Neural cell (in vitro differentiated cells): ENCODE results near the gene LILRB3. TPM values are rescaled to one million over a fixed set of nuclear protein-coding genes. Genes with fewer than 3 reads are reported as not detected.

ENCODE experiments used
- H2AFZ ChIP-seq: fragments of 200-600, 300-800 bp; sonication (generic), shearing (Covaris generic); 2 replicates; pipeline ENCODE4 v1.6.0; 2014; ENCODE audit warnings: low read depth, mild to moderate bottlenecking, antibody characterized with exemption, low read length, moderate library complexity
- H3F3A ChIP-seq: fragments of 200-600 bp; shearing (Covaris generic); 2 replicates; pipeline ENCODE4 v1.6.1; 2016; ENCODE audit warnings: mild to moderate bottlenecking, moderate library complexity, mixed read lengths, antibody characterized with exemption, low read length; ENCODE audit not compliant: insufficient read depth, poor library complexity, severe bottlenecking
- H3K27ac ChIP-seq: fragments of 200-600, 300-800 bp; sonication (generic), shearing (Covaris generic); 2 replicates; pipeline ENCODE4 v1.5.1; 2014; ENCODE audit warnings: mild to moderate bottlenecking, low read length, moderate library complexity
- H3K27me3 ChIP-seq: fragments of 300-800, 200-600 bp; sonication (generic), shearing (Covaris generic); 2 replicates; pipeline ENCODE4 v1.6.0; 2014; ENCODE audit warnings: mild to moderate bottlenecking, low read depth, low read length, moderate library complexity; ENCODE audit not compliant: insufficient read depth
- H3K36me3 ChIP-seq: fragments of 300-800, 200-600 bp; sonication (generic), shearing (Covaris generic); 2 replicates; pipeline ENCODE4 v1.5.1; 2014; ENCODE audit warnings: mild to moderate bottlenecking, antibody characterized with exemption, low read length, moderate library complexity; ENCODE audit not compliant: insufficient read depth
- H3K4me2 ChIP-seq: fragments of 300-800, 200-600 bp; sonication (generic), shearing (Covaris generic); 2 replicates; pipeline ENCODE4 v1.6.0; 2014; ENCODE audit warnings: mild to moderate bottlenecking, low read length
- H3K4me3 ChIP-seq: fragments of 300-800, 200-600 bp; sonication (generic), shearing (Covaris generic); 2 replicates; pipeline ENCODE4 v1.5.1; 2014; ENCODE audit warnings: mild to moderate bottlenecking, low read length, moderate library complexity
- H3K79me2 ChIP-seq: fragments of 200-600 bp; shearing (Covaris generic); replicated peaks from 2 replicates; pipeline ENCODE4 v1.6.0; 2014; ENCODE audit warnings: mild to moderate bottlenecking, low read length, moderate library complexity; ENCODE audit not compliant: insufficient read depth
- H3K9ac ChIP-seq: fragments of 300-800, 200-600 bp; sonication (generic), shearing (Covaris generic); 2 replicates; pipeline ENCODE4 v1.6.1; 2016; ENCODE audit warnings: mild to moderate bottlenecking, low read length, mixed read lengths
- H3K9me2 ChIP-seq: fragments of 200-600 bp; shearing (Covaris generic); 2 replicates; pipeline ENCODE4 v1.6.1; 2016; ENCODE audit warnings: mild to moderate bottlenecking, low read length, mixed read lengths; ENCODE audit not compliant: insufficient read depth
- H3K9me3 ChIP-seq: fragments of 200-600, 300-800 bp; sonication (generic), shearing (Covaris generic); 2 replicates; pipeline ENCODE4 v1.6.1; 2016; ENCODE audit warnings: mild to moderate bottlenecking, mixed run types, low read length, moderate library complexity, mixed read lengths
- H4K20me1 ChIP-seq: fragments of 200-600 bp; shearing (Covaris generic); 2 replicates; pipeline ENCODE4 v1.6.1; 2016; ENCODE audit warnings: mild to moderate bottlenecking, mixed run types; ENCODE audit not compliant: insufficient read depth
- EP300 ChIP-seq: fragments of 450-650 bp; conservative IDR thresholded peaks from 2 replicates; pipeline ENCODE4 v1.6.1; 2014; ENCODE audit warnings: antibody characterized with exemption, mild to moderate bottlenecking, moderate library complexity; ENCODE audit not compliant: poor library complexity, severe bottlenecking
- EZH2 ChIP-seq: fragments of 200-600, 300-800 bp; shearing (Covaris generic), sonication (generic); IDR thresholded peaks from 2 replicates; pipeline ENCODE4 v1.6.1; 2014; ENCODE audit warnings: antibody characterized with exemption, low read length, borderline replicate concordance, mild to moderate bottlenecking; ENCODE audit not compliant: insufficient read depth, poor library complexity, severe bottlenecking
- MXI1 ChIP-seq: fragments of 450-650 bp; conservative IDR thresholded peaks from 2 replicates; pipeline ENCODE4 v1.6.1; 2014; ENCODE audit warnings: antibody characterized with exemption, mild to moderate bottlenecking; ENCODE audit not compliant: poor library complexity, severe bottlenecking
- POLR2AphosphoS5 ChIP-seq: IDR thresholded peaks from 2 replicates; pipeline ENCODE4 v1.6.1; 2012
- RAD21 ChIP-seq: fragments of 450-650 bp; conservative IDR thresholded peaks from 2 replicates; pipeline ENCODE4 v1.6.1; 2014; ENCODE audit warnings: antibody characterized with exemption, mild to moderate bottlenecking, moderate library complexity
- SMC3 ChIP-seq: fragments of 450-650 bp; conservative IDR thresholded peaks from 2 replicates; pipeline ENCODE4 v1.6.1; 2014; ENCODE audit warnings: antibody characterized with exemption, mild to moderate bottlenecking, moderate library complexity; ENCODE audit not compliant: poor library complexity
- TAF1 ChIP-seq: IDR thresholded peaks from 2 replicates; pipeline ENCODE4 v1.6.1; 2012; ENCODE audit warnings: low read depth
- polyA plus RNA-seq: library from polyadenylated mRNA; depleted of rRNA; stranded (reverse); fragments of >200 nt; gene quantifications from 2 replicates; pipeline ENCODE4 v1.2.3, GENCODE V29; 2014
- TF ChIP-seq, protein P1 (sequence below): IDR thresholded peaks from 2 replicates; pipeline ENCODE4 v1.6.1; 2012; ENCODE audit warnings: borderline replicate concordance
- TF ChIP-seq, protein P2 (sequence below): fragments of 450-650 bp; IDR thresholded peaks from 2 replicates; pipeline ENCODE4 v1.5.1; 2014; ENCODE audit warnings: antibody characterized with exemption, mild to moderate bottlenecking, moderate library complexity; ENCODE audit not compliant: poor library complexity, severe bottlenecking

LILRB3 gene
- polyA plus RNA-seq, 1 donor from 2014 or later = not detected

DNA sequence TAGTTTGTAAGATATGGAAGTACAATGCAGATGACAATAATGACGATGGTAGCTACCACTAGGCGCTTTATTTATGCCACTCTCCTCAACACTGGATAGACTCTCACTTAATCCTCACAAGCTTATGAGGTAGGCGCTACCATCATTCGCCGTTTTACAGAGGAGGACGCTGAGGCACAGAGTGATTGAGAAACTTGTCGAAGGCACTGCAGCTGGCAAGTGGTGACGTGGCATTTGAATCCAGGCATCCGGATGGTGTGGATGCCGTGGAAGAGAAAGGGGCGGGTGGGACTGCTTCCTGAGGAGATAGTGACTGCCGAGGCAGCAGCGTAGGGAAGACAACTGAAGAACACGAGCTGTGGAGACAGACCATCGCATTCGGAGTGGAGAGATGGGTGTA, 23.4 kb downstream of the LILRB3 start:
- Histone ChIP-seq H3K27me3 (no peaks in the 10 kb centered on the region), H3F3A (no peaks in the 10 kb centered on the region), H3K27ac (no peak overlapping the region), H3K9me2 (no peaks in the 10 kb centered on the region), H3K9ac (no peak overlapping the region), H3K4me3 (no peak overlapping the region), H3K4me2 (no peak overlapping the region), H4K20me1 (peaks cover under 1% of the 10 kb centered on the region), H3K79me2 (peaks cover 35% of the 10 kb centered on the region), H3K9me3 (no peaks in the 10 kb centered on the region), H2AFZ (no peak overlapping the region), H3K36me3 (no peaks in the 10 kb centered on the region)
- TF ChIP-seq, protein P1, sequence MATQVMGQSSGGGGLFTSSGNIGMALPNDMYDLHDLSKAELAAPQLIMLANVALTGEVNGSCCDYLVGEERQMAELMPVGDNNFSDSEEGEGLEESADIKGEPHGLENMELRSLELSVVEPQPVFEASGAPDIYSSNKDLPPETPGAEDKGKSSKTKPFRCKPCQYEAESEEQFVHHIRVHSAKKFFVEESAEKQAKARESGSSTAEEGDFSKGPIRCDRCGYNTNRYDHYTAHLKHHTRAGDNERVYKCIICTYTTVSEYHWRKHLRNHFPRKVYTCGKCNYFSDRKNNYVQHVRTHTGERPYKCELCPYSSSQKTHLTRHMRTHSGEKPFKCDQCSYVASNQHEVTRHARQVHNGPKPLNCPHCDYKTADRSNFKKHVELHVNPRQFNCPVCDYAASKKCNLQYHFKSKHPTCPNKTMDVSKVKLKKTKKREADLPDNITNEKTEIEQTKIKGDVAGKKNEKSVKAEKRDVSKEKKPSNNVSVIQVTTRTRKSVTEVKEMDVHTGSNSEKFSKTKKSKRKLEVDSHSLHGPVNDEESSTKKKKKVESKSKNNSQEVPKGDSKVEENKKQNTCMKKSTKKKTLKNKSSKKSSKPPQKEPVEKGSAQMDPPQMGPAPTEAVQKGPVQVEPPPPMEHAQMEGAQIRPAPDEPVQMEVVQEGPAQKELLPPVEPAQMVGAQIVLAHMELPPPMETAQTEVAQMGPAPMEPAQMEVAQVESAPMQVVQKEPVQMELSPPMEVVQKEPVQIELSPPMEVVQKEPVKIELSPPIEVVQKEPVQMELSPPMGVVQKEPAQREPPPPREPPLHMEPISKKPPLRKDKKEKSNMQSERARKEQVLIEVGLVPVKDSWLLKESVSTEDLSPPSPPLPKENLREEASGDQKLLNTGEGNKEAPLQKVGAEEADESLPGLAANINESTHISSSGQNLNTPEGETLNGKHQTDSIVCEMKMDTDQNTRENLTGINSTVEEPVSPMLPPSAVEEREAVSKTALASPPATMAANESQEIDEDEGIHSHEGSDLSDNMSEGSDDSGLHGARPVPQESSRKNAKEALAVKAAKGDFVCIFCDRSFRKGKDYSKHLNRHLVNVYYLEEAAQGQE = no peak
- TF ChIP-seq EZH2 = no peak
- TF ChIP-seq SMC3 = no peak
- TF ChIP-seq TAF1 = no peak
- TF ChIP-seq MXI1 = no peak
- no peak for TF ChIP-seq EP300
- TF ChIP-seq, protein P2, sequence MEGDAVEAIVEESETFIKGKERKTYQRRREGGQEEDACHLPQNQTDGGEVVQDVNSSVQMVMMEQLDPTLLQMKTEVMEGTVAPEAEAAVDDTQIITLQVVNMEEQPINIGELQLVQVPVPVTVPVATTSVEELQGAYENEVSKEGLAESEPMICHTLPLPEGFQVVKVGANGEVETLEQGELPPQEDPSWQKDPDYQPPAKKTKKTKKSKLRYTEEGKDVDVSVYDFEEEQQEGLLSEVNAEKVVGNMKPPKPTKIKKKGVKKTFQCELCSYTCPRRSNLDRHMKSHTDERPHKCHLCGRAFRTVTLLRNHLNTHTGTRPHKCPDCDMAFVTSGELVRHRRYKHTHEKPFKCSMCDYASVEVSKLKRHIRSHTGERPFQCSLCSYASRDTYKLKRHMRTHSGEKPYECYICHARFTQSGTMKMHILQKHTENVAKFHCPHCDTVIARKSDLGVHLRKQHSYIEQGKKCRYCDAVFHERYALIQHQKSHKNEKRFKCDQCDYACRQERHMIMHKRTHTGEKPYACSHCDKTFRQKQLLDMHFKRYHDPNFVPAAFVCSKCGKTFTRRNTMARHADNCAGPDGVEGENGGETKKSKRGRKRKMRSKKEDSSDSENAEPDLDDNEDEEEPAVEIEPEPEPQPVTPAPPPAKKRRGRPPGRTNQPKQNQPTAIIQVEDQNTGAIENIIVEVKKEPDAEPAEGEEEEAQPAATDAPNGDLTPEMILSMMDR = no peak
- no peak for TF ChIP-seq RAD21
- no peak for TF ChIP-seq POLR2AphosphoS5

DNA sequence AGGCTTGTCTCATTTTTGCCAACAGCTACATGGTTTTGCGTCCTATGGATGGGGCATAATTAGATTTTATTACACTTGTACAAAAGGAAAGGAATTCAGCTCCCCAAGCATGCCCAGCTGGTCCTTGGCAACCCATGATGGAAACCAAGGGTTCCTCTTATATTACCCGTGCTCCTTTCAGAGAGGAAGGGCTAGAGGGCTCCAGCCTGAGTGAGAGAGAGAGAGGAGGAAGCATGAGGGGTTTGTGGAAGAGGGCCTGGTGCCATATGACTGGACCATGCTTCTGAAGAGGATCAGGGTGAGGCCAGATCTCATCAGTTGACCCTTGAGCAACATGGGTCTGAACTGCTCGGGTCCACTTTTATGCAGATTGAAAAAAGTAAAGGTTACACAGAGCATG, 25.7 kb downstream of the LILRB3 start:
- Histone ChIP-seq H3K27me3 (no peaks in the 10 kb centered on the region), H3K9me3 (no peaks in the 10 kb centered on the region), H3K9me2 (no peaks in the 10 kb centered on the region), H3K4me3 (no peak overlapping the region), H3K27ac (no peak overlapping the region), H3K36me3 (no peaks in the 10 kb centered on the region), H3K4me2 (no peak overlapping the region), H3K79me2 (peaks cover 16% of the 10 kb centered on the region), H3K9ac (no peak overlapping the region), H2AFZ (no peak overlapping the region), H4K20me1 (no peaks in the 10 kb centered on the region), H3F3A (no peaks in the 10 kb centered on the region)
- TF ChIP-seq EZH2 (no peak), MXI1 (no peak), TAF1 (no peak), RAD21 (no peak), SMC3 (no peak), POLR2AphosphoS5 (no peak), EP300 (no peak)
- TF ChIP-seq, protein P2 = no peak
- TF ChIP-seq, protein P1 = no peak
